HG03442 (cell line): ENCODE data around the gene MYO1F.
"Not testable (repeated sequence)": the region's sequence is repeated elsewhere in the genome, so short reads cannot be mapped to it uniquely, and the experiment has no call there.

ENCODE experiments used
- ATAC-seq: cut with Tn5 transposase; IDR thresholded peaks from one replicate; pipeline ENCODE4 v1.9.1; 2021; ENCODE audit warnings: mild to moderate bottlenecking, moderate library complexity; ENCODE audit not compliant: unreplicated experiment

Gene MYO1F

DNA sequence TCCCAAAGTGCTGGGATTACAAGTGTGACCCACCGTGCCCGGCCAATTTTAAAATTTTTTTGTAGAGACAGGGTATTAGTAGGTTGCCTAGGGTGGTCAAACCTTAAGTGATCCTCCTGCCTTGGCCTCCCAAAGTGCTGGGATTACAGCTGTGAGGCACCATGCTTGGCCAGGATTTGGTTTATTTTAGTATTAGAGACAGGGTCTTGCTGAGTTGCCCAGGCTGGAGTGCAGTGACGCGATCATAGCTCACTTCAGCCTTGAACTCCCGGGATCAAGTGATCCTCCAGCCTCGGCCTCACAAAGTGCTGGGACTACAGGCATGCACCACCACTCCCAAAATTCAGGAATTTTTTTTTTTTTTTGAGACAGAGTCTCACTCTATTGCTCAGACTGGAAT is 57.9 kb downstream of the MYO1F start:
- no peak for ATAC-seq

DNA sequence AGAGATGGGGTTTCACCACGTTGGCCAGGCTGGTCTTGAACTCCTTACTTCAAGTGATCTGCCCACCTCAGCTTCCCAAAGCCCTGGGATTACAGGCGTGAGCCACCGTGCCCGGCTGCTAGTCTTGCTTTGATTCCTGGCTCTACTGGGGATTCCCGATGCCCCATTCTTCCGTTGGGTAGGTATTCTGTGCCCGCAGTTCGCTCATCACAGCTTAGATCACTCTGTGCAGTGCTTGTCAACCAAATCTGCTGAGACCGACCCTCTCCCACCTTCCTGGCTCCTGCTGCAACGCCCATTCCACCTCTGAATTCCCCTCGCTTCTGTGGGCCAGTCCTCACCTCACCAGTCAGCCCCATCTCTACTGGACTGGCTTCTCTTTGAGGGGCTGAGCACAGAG is 58.7 kb downstream of the MYO1F start:
- no peak for ATAC-seq

DNA sequence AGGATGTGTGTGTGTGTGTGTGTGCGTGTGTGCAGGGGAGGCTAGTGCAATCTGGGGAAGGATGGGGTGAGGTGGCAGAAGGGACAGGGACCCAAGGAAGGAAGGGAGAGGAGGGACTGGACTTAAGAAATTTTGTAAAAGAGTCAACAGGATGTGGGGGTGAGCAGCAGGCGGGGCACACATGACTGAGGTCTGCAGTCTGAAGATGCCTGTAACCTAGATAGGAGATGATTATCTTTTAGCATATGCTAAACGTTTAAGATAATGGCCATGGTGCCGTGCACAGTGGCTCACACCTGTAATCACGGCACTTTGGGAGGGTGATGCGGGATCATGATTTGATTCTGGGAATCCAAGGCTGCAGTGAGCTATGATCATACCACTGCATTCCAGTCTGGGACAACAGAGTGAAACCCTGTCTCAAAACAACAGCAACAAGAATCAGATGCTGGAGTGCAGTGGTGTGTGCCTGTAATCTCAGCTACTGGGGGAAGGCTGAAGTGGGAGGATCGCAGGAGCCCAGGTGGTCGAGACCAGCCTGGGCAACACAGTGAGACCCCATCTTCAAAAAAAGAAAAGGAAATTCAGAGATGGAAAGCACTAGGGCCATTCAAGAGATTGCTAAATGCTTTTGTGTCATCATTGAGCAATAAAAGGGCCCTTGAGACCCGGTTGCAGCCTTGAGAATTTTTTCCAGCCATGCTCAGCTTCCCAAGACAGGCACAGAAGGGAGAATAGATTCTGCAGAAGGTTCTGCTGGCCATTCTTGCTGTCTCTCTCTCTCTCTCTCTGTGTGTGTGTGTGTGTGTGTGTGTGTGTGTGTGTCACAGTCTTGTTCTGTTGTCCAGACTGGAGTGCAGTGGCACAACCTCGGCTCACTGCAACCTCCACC is 59.4 kb downstream of the MYO1F start:
- no peak for ATAC-seq

DNA sequence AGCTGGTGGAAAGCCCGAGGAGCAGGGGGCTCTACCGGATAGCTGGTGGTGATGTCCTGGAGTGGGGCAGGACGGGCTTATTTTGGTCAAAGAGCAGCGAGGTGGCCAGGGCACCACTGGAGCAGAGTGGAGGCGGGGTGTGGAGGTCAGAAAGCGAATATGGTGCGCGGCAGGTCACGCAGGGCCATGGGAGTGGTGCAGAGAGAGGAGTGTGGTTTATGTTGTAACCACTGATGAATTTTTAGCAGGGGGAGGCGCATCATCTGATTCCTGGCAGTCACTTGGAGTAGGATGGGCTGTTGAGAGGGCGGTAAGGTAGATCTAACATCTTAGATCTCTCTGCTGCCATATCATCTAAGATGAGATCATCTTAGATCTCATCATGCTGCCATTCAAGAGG is 61.9 kb downstream of the MYO1F start:
- ATAC-seq, result no peak

DNA sequence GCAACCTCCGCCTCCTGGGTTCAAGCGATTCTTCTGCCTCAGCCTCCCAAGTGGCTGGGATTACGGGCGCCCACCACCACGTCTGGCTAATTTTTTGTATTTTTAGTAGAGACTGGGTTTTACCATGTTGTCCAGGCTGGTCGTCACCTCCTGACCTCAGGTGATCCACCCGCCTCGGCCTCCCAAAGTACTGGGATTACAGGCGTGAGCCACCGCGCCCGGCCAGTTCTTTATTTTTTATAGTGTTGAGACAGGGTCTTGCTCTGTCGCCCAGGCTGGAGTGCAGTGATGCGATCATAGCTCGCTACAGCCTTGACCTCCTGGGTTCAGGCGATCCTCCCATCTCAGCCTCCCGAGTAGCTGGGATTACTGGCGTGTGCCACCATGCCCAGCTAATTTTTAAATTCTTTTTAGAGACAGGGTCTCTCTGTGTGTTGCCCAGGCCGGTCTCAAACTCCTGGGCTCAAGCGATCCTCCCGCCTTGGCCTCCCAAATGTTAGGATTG is 62.7 kb downstream of the MYO1F start:
- ATAC-seq, result not testable (repeated sequence)

DNA sequence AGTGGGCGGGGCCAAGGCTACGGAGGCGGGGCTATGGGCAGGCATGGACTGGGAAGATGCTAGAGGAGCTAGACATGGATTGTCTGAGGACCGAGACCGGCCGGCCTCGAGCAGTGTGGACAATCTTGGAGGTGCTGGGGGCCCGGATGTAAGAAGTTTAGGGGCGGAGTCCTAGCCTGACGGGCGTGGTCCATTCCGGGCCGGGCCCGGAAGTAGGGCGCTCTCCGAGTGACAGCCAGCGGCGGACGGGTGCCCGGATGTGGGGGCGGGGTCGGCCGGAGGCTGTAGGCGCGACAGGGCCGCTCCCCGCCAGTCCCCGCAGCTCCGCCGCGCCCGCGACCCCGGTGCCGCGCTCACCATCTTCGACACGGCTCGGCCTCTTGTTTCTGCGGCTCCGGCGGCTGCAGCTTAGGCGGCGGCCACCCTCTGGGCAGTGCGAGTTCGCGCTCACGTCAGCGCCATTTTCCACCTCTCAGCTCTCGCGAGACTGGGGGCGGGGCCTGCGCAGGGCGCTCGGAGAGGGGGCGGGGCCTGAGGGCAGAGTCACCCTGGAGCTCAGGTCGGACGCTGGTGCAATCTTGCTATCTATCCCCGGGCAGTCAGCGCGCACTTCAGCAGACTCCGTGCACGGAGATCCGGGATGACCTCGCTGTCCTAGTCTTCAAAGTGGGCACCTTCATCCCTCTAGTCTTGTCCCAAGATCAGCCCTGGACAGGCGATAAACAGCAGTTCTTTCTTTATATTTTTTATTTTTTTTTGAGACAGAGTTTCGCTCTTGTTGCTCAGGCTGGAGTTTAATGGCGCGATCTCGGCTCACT is 63.3 kb downstream of the MYO1F start, which contains the start of gene ZNF414:
Gene ZNF414 (minus strand): TSS at position 481 of the 818 bp plus-strand sequence. CDS start 121 bp downstream, at position 360.
- peak; percentile 84 for ATAC-seq

DNA sequence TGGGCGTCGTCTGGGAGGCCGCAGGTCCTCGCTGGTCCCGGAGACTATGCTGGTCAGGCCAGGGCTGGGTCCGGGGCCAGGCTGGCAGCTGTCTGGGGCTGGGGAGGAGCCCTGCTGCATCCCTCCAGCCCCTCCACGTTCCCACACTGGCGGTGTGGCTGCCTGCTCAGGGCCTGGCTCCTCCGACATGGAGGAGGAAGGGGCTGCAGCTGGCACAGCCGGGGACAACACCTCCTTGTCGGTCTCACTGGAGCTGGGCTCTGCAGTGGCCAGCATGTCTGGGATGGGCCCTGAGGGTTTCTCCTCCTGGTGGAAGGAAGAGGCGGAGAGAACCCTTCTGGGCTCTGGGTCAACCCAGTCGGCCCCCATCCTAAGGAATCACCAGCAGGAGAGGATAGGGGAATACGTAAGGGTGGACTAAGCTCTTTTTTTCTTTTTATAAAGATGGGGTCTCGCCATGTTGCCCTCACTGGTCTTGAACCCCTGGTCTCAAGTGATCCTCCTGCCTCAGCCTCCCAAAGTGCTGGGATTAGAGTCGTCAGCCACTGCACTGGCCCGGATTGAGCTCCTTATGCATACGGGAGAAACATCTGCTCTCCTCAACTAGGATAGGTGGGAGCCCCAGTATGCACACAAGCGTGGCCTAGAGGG is 64.1 kb downstream of the MYO1F start:
- ATAC-seq, result no peak

DNA sequence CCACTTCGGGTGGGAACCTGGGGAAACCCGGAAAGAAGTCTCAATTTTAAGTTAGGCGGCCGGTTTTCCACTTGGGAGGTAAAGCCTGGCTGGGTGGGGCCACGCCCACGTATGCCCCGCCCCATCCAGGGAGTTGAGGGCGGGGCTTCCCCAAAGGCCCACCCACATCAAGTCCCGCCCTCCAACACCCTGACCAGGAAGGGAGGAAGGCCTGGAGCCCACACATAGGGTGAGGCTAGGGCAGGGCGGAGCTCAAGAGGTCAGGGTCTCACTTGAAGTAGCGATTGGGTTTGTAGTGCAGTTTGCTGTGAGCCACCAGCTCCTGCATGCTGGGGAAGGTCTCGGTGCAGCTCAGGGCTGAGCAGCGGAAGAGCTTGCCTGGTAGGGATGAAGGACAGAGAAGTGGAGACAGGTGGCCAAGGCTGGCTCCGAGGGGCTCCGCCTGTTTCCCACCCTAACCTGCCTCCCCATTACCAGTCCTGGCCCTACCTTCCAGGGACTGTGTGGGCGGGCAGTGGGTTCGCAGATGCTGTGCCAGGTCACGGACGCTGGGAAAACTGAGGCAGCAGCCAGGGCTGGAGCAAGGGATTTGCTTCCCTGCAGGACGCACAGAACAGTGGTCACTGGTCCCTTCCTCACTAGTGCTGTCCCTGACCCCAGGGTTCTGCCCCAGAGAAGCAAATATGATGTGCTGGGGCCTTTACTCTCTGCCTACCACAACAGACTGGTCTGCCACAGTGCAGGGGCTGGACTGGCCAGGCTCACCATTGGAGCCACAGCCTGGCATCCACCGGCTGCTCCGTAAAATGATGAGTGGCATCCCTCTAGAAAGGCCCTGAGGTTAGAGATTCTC is 64.9 kb downstream of the MYO1F start:
- no peak for ATAC-seq

DNA sequence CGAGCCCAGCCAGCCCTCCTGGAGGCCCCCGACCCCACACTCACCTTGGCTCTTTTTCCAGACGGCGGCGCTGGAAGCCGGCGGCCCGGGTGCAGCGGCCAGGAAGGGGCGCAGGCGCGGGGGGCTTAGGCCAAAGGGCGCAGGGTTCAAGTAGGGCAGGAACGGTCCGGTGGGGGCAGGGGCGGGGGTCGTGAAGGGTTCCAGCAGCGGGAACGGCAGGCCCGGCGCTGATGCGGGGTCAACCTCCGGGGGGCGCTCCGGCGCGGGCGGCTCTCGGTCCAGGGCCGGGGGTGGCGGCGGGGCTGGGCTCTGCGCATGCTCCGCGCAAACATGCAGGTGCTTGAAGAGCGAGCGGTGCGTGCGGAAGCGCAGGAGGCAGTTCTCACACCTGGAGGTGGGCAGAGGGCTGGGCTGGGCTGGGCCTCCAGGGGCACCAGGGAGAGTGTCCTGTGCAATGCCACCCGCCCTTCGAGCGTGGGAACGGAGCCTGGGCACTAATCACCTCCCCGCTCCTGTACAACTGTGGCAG is 65.6 kb downstream of the MYO1F start:
- no peak for ATAC-seq

DNA sequence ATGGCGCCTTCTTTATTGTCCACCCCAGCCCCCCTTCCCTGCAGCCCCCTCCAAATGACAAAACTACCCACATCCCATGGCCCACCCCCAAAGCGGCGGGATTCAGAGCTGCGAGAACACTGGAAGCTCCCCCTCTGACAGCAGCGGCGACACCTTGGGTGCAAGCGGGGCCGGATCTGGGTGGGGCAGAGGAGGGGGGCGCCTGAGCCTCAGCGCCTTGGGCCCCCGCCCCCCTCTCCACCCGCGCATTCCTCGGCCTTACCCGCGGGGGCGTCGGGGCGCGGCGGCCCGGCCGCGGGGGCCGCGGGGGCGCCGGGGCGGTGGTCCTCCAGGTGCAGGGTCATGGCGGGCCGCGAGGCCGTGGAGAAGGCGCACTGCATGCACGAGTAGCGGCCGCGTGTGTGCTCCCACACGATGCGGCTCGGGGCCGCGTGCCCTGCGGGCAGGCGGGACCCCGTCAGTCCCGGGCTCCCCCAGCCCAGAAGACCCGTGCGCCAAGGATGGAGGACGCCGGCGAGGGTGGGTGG is 66.6 kb downstream of the MYO1F start:
- ATAC-seq, result no peak

DNA sequence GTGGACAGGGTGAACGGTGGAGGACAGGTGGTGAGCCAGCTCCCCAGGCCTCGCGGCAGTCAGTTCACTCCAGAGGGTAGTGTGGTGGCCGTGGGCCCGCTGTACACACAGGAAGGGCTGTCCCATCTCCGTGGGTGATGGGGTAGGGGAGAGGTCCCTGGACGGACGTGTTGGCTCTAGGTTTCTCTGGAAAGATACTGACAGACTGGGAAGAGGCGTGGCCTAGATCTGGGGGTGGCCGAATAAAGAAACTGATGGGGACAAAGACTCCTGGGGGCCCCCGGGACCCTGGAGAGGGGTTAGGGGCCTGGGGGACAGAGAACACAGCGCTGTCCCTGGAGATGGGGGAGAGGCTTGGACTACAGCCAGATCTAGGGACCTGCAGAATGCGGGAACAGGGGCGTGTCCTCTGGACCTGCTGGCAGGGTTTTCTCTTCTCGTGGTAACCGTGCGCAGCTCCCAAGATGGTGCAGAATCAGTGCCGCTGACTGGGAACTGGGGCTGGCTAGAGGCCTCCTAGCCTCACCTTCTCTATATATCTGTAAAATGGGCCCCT is 70.8 kb downstream of the MYO1F start:
- ATAC-seq, result no peak

DNA sequence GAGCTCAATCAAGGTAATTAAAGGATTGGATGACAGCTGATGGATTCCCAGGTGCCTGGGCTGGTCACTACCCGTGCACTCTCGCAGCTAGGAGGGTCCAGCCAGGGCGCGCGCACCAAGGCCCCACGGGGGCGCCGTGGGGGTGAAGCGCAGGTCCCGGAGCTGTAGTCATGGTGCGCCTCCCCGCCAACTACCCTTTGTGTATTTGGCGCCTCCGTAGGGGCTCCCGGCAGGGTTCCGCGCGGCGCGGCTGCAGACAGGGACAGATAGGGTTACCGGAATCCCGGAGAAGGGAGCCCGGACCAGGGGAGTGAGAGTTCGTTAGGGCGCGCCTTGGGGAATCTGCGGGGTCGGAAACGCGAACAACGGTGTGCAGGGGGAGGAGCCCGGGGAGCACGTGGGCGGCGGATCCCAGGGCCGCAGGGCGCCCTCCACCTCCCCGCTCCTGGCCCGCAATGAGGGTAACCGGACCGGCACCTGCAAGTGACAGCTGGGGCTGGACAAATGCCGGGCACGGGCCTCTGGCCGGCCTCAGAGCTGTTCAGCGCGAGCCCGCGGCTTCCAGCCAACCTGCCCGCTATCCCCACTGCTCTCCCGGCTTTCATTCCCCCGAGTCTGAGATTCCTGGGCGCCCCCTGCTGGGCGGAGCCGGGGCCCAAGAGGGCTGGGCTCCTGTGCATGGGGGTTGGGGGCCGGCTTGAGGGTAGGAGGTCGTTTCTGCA is 71.4 kb downstream of the MYO1F start:
- no peak for ATAC-seq

DNA sequence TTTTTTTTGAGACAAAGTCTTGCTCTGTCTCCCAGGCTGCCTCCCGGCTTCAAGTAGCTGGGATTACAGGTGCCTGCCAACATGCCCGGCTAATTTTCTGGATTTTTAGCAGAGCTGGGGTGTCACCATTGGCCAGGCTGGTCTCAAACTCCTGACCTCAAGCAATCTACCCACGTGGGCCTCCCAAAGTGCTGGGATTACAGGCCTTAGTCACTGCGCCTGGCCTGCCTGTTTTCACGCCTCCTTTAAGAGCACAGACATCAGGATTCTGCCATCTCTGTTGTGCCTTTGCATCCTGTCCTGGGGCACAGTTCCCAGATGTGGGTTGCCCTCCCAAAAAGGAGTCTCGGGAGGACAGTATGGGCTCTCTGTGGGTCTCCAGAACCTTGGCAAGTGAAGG is 72.3 kb downstream of the MYO1F start:
- no peak for ATAC-seq

DNA sequence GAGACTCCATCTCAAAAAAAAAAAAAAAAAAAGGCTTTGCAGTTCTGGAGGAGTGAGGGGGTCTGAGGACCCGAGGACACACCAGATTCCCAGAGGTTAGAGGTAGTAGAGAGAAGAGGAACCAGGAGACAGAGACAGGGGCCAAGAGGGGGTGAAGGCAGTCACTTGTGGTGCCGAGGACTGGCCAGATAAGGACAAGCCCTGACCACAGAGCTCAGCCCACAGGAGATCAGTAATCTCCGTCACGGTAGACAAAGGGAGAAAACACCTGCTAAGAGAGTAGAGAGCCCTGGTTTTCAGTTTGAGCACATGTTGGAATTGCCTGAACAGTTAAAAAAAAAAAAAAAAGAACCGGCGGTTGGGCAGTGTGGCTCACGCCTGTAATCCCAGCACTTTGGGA is 73.1 kb downstream of the MYO1F start:
- ATAC-seq, result no peak

DNA sequence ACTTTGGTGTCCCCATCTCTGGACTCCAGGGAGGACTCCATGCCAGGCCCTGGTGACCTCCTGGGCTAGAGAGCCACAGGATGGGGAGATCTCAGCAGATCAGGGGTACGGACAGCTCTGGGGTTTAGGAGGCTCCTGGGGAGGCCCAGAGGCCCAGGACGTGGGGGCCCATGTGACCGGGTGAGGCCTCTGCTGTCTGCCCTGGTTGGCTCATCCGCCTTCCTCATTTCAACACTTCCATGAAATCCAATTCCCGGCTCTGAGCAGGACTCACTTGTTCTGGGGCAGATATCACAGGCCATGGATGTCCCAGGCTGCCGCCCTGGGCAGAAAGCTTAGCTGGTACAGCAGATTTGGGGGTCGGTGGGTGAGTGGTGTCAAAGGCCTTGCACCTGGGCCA is 73.7 kb downstream of the MYO1F start:
- ATAC-seq, result no peak

DNA sequence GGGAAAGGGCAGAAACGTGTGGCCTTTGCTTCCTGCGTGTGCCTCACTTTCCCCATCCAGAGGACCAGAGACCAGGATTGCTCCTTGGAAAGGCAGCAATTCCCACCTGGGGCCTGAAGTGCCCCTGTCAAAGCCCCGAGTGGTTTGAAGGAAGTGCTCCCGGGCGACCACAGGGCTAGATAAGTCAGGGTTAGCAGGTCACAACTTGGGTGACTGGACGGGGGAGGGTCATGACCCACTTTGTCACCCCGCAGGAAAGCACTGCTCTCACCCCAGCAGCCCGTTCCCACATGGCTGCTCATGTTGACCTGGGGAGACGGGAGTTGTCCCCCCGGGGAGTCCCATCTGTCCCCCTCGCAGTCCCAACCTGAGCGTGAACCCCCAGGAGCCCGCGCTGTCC is 75.3 kb downstream of the MYO1F start:
- ATAC-seq, result no peak

DNA sequence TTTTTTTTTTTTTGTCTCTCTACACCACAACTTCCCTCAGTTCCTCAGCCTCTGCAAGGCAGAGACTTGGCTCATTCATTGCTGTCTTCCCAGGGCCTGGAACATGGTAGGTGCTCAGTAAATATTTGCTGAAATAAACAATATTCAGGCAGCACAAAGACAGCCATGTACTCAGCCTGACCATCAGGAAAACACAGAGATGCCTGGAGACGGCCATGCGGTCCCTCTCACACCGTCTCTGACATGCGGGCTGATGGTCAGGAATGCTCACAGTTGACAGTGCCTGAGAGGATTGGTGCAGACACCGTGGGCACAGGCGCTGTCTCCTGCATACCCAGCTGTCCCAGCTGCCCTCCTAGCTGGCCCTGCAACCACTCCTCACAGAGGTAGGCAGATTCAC is 75.7 kb downstream of the MYO1F start:
- no peak for ATAC-seq

DNA sequence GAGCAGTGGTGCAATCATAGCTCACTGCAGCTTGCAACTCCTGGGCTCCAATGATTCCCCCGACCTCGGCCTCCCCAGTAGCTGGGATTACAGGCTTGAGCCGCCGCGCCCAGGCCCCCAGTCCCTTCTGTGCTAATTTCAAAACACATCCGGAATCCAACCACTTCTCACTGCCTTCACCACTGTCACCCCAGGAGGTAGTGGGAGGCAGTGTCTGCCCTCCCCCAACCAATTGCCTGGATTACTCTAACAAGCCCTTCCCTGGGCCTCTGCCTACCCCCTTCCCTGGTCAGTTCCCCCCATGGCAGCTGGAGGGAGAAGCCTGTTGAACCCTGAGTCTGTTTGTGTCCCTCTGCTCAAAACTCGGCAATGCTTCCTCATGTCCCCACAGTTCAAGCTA is 77.1 kb downstream of the MYO1F start:
- ATAC-seq, result no peak
